Measurements from ENCODE around the gene LPAR1. TPM values are rescaled to one million over a fixed set of nuclear protein-coding genes. Genes with fewer than 3 reads are reported as not detected.

LPAR1 gene
- total and polyA plus RNA-seq, 2 of the 8 experiments (the other 6 are each of a cell fraction or from before 2014, with no cell fraction given) = 3.4 to 5.1 TPM

DNA sequence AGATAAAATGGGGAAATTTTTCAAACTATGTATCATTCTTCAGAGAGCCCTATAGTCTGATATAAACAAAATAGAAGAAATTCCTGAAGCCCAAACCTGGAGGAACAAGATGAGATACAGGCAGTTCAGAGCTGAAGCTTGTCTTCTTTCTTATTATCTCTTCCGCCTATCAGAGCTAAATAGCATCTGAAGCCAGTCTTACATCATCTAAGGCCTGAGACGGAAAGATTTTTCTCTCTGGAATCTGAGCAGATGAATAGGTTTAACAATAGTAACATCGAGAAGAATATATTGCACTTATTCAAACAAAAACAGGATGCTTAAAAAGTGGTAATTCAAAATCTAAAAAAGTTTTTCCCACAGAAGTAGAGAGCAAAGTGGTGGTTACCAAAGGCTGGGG, 59.8 kb downstream of the LPAR1 start:
- ChIA-PET POLR2A (ENCODE audit: partially characterized antibody) (no interaction called here), CTCF (ENCODE audit: partially characterized antibody) (no interaction called here)
- Histone ChIP-seq H3K4me1 (replicated peaks in 1 of 4; ENCODE audit: control insufficient read depth in 3 of 4, insufficient read depth in 4 of 4, low read length in 3 of 4) (no peaks in the 10 kb centered on the region), H3K27ac (ENCODE audit: low read depth, low read length) (no peak overlapping the region), H3K36me3 (ENCODE audit: control insufficient read depth in 2 of 4, insufficient read depth in 4 of 4, low read length in 3 of 4) (no peaks in the 10 kb centered on the region), H3K9me3 (ENCODE audit: insufficient read depth in 2 of 2, low read depth in 1 of 2, low read length in 1 of 2) (no peaks in the 10 kb centered on the region), H3K4me2 (ENCODE audit: insufficient read depth in 1 of 2, low read depth in 2 of 2, low read length in 2 of 2) (no peak overlapping the region), H4K20me1 (replicated peaks in 1 of 2; ENCODE audit: control insufficient read depth in 1 of 2, insufficient read depth in 2 of 2, low read length in 2 of 2) (no peaks in the 10 kb centered on the region), H2BK20ac (ENCODE audit: low read length) (no peak overlapping the region), H3K18ac (ENCODE audit: extremely low read depth, low read length) (no peak overlapping the region), H3K56ac (replicated peaks; ENCODE audit: insufficient read length, low read depth, low read length) (no peak overlapping the region), H4K8ac (ENCODE audit: extremely low read depth, insufficient read depth, low read length) (no peak overlapping the region), H2BK12ac (ENCODE audit: low read depth, low read length) (no peak overlapping the region), H3K27me3 (replicated peaks in 1 of 4; ENCODE audit: control insufficient read depth in 3 of 4, extremely low read depth in 1 of 4, insufficient read depth in 3 of 4, low read length in 3 of 4) (no peaks in the 10 kb centered on the region), H2BK15ac (ENCODE audit: low read length) (no peak overlapping the region), H2BK120ac (replicated peaks; ENCODE audit: low read depth, low read length) (no peak overlapping the region), H2AK5ac (ENCODE audit: low read depth, low read length) (no peak overlapping the region), H3K23ac (ENCODE audit: insufficient read length) (no peak overlapping the region), H2AFZ (ENCODE audit: low read length) (no peak overlapping the region), H4K91ac (replicated peaks; ENCODE audit: insufficient read length, low read length) (no peak overlapping the region), H3K23me2 (ENCODE audit: low read depth, low read length) (no peaks in the 10 kb centered on the region), H3K79me1 (ENCODE audit: low read depth, low read length) (no peaks in the 10 kb centered on the region; the same call in 1 of the 2 replicates), H3K4me3 (ENCODE audit: extremely low read depth in 1 of 4, insufficient read depth in 2 of 4, low read depth in 3 of 4, low read length in 4 of 4) (no peak overlapping the region), H2BK5ac (ENCODE audit: low read depth, low read length) (no peak overlapping the region), H3K9ac (replicated peaks in 1 of 4; ENCODE audit: extremely low read depth in 1 of 4, low read depth in 3 of 4, low read length in 3 of 4) (no peak overlapping the region), H4K5ac (ENCODE audit: insufficient read length, low read depth, low read length) (no peak overlapping the region), H3K4ac (replicated peaks; ENCODE audit: insufficient read length, low read depth, low read length) (no peak overlapping the region), H3K79me2 (ENCODE audit: control insufficient read depth in 1 of 2, insufficient read depth in 2 of 2, low read length in 2 of 2) (no peaks in the 10 kb centered on the region), H3K14ac (ENCODE audit: insufficient read length) (no peak overlapping the region)
- TF ChIP-seq RFX5 (IDR thresholded peaks at IDR 0.05; ENCODE audit: borderline replicate concordance, low read depth, low read length) (no peak), SAP30 (IDR thresholded peaks at IDR 0.05; ENCODE audit: insufficient read depth, insufficient replicate concordance, low read length) (no peak), HDAC6 (IDR thresholded peaks at IDR 0.05; ENCODE audit: low read depth, low read length) (no peak), NANOG (IDR thresholded peaks at IDR 0.05; ENCODE audit: insufficient read depth, low read depth, low read length, poor library complexity, severe bottlenecking) (no peak), POU5F1 (IDR thresholded peaks at IDR 0.05; ENCODE audit: low read depth, low read length) (no peak), EP300 (IDR thresholded peaks at IDR 0.05; ENCODE audit: borderline replicate concordance in 1 of 2, low read depth in 2 of 2, low read length in 2 of 2) (no peak), GABPA (IDR thresholded peaks at IDR 0.05; ENCODE audit: borderline replicate concordance, insufficient read depth, low read length) (no peak), MAFK (IDR thresholded peaks at IDR 0.05; ENCODE audit: low read depth, low read length) (no peak), ZNF274 (IDR thresholded peaks at IDR 0.05; ENCODE audit: borderline replicate concordance, extremely low read depth, low read length) (no peak)
- TF ChIP-seq, protein P1, sequence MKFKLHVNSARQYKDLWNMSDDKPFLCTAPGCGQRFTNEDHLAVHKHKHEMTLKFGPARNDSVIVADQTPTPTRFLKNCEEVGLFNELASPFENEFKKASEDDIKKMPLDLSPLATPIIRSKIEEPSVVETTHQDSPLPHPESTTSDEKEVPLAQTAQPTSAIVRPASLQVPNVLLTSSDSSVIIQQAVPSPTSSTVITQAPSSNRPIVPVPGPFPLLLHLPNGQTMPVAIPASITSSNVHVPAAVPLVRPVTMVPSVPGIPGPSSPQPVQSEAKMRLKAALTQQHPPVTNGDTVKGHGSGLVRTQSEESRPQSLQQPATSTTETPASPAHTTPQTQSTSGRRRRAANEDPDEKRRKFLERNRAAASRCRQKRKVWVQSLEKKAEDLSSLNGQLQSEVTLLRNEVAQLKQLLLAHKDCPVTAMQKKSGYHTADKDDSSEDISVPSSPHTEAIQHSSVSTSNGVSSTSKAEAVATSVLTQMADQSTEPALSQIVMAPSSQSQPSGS (IDR thresholded peaks at IDR 0.05; ENCODE audit: low read length) = no peak
- 97% methylated on average over 3 of the region's 3 CpGs; no CpG with 5 or more reads in 1 of the 2 experiments for WGBS, 2 experiments (ENCODE audit: extremely low coverage in 1 of 2, insufficient coverage in 1 of 2, insufficient read length in 1 of 2, insufficient replicate concordance in 2 of 2, low coverage in 1 of 2, low lambda C conversion rate in 2 of 2, missing lambda C conversion rate in 1 of 2)
- DNase-seq (ENCODE audit: low read depth in 1 of 2, low spot score in 2 of 2) (no peak), FAIRE-seq (no peak)
